ENCODE measurements around the gene FOXO3.

DNA sequence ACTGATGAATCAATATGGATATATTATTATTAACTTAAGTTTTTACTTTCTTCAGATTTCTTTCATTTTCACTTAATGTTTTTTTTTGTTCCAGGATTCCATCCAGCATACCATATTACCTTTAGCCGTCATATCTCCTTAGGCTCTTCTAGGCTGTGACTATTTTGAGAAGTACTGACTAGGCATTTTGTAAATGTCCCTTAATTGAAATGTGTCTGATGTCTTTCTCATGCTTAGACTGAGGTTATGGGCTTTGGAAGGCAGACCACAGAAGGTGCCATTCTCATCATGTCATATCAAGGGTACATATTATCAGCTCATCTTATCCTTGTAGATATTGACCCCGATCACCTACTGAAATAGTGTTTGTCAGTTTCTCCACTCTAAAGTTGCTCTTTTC lies 101.3 kb downstream of the FOXO3 start:
- TF ChIP-seq POLR2AphosphoS5 (IDR thresholded peaks at IDR 0.05; ENCODE audit: low read depth, low read length) (no peak), RFX5 (IDR thresholded peaks at IDR 0.05; ENCODE audit: low read length) (no peak), EP300 (IDR thresholded peaks at IDR 0.05; ENCODE audit: borderline replicate concordance in 1 of 2, low read depth in 1 of 2, low read length in 1 of 2) (no peak), RAD21 (IDR thresholded peaks at IDR 0.05; ENCODE audit: low read length) (no peak), GATA2 (CRISPR knock-in tag; IDR thresholded peaks at IDR 0.05) (no peak), SIN3A (IDR thresholded peaks at IDR 0.05; ENCODE audit: borderline replicate concordance, low read depth, low read length) (no peak), ELF1 (IDR thresholded peaks at IDR 0.05) (no peak), NRF1 (IDR thresholded peaks at IDR 0.05; ENCODE audit: low read depth, low read length) (no peak), RCOR1 (IDR thresholded peaks at IDR 0.05; ENCODE audit: low read length) (no peak), CHD2 (IDR thresholded peaks at IDR 0.05; ENCODE audit: low read length, partially characterized antibody) (no peak)
- TF ChIP-seq, protein P1, sequence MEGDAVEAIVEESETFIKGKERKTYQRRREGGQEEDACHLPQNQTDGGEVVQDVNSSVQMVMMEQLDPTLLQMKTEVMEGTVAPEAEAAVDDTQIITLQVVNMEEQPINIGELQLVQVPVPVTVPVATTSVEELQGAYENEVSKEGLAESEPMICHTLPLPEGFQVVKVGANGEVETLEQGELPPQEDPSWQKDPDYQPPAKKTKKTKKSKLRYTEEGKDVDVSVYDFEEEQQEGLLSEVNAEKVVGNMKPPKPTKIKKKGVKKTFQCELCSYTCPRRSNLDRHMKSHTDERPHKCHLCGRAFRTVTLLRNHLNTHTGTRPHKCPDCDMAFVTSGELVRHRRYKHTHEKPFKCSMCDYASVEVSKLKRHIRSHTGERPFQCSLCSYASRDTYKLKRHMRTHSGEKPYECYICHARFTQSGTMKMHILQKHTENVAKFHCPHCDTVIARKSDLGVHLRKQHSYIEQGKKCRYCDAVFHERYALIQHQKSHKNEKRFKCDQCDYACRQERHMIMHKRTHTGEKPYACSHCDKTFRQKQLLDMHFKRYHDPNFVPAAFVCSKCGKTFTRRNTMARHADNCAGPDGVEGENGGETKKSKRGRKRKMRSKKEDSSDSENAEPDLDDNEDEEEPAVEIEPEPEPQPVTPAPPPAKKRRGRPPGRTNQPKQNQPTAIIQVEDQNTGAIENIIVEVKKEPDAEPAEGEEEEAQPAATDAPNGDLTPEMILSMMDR (IDR thresholded peaks at IDR 0.05), result no peak
- TF ChIP-seq, protein P2, sequence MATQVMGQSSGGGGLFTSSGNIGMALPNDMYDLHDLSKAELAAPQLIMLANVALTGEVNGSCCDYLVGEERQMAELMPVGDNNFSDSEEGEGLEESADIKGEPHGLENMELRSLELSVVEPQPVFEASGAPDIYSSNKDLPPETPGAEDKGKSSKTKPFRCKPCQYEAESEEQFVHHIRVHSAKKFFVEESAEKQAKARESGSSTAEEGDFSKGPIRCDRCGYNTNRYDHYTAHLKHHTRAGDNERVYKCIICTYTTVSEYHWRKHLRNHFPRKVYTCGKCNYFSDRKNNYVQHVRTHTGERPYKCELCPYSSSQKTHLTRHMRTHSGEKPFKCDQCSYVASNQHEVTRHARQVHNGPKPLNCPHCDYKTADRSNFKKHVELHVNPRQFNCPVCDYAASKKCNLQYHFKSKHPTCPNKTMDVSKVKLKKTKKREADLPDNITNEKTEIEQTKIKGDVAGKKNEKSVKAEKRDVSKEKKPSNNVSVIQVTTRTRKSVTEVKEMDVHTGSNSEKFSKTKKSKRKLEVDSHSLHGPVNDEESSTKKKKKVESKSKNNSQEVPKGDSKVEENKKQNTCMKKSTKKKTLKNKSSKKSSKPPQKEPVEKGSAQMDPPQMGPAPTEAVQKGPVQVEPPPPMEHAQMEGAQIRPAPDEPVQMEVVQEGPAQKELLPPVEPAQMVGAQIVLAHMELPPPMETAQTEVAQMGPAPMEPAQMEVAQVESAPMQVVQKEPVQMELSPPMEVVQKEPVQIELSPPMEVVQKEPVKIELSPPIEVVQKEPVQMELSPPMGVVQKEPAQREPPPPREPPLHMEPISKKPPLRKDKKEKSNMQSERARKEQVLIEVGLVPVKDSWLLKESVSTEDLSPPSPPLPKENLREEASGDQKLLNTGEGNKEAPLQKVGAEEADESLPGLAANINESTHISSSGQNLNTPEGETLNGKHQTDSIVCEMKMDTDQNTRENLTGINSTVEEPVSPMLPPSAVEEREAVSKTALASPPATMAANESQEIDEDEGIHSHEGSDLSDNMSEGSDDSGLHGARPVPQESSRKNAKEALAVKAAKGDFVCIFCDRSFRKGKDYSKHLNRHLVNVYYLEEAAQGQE (IDR thresholded peaks at IDR 0.05; ENCODE audit: low read depth, low read length), result no peak
- TF ChIP-seq, protein P3, sequence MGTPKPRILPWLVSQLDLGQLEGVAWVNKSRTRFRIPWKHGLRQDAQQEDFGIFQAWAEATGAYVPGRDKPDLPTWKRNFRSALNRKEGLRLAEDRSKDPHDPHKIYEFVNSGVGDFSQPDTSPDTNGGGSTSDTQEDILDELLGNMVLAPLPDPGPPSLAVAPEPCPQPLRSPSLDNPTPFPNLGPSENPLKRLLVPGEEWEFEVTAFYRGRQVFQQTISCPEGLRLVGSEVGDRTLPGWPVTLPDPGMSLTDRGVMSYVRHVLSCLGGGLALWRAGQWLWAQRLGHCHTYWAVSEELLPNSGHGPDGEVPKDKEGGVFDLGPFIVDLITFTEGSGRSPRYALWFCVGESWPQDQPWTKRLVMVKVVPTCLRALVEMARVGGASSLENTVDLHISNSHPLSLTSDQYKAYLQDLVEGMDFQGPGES (IDR thresholded peaks at IDR 0.05; ENCODE audit: low read depth, low read length), result no peak

Data from SK-N-SH (cell line).